Muscle of arm (tissue), 12 donors: ENCODE results near the gene HDAC9. TPM values are rescaled to one million over a fixed set of nuclear protein-coding genes. Genes with fewer than 3 reads are reported as not detected.

Source experiments
- DNase-seq: peaks from one replicate; pipeline ENCODE4 v3.0.0-alpha.2; 2013
- polyA plus RNA-seq, 12 donors: library from polyadenylated mRNA; unstranded; fragments of 120-200 nt; gene quantifications; one replicate each; pipeline ENCODE4 v1.2.1, GENCODE V29; 2013; ENCODE audit not compliant: insufficient read length in 12 of 12

The HDAC9 gene
- polyA plus RNA-seq, 12 donors, result 17.3 to 30.0 (median 20.0) TPM; not detected in 1

- DNase-seq, result no peak
Observed at GRCh38 chr7:18553605-18554003, 58.1 kb downstream of the HDAC9 start.

- DNase-seq, result no peak
Observed at GRCh38 chr7:18555120-18555519, 59.6 kb downstream of the HDAC9 start.

- no peak for DNase-seq
Observed at GRCh38 chr7:18555968-18556367, 60.4 kb downstream of the HDAC9 start.

DNA sequence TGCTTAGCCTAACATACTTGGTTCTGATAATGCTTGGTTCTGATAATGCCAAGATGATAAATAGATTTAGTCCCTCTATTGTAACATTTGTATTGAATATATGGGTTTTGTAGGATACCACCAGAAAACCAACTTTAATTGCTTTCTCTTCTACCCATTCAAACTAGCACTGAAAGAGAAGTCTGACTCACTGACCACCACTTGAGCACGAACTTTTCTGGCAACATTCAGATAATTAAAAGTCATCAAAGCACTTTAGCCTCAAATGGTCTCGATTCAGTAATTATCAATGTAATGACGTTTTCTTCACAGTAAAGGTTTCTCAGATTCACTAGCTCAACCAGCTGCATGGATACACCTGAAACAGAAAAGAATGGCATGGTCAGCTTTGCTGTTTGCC, 63.0 kb downstream of the HDAC9 start:
- no peak for DNase-seq

GRCh38 chr7:18558910-18559309, 63.4 kb downstream of the HDAC9 start:
- no peak for DNase-seq

DNA sequence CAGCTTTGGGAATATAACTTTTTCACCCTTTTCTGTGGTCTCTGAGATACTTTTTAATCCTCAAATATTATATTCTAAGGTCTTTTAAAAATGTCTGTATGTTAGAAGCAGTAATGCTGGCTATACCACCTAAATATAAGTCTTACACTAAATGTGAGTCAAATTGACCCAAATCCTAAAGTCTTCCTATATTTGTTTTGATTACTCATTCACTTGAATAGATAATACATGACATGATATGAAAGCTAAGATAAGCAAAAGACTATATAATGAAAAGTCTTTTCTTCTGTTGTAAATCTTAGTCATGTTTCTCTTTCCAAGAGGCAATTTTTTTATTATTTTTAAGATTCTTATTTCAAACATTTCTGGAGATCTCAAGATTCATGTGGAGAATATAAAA, 64.2 kb downstream of the HDAC9 start:
- DNase-seq, result no peak

GRCh38 chr7:18564779-18565178, 69.2 kb downstream of the HDAC9 start:
- DNase-seq, result no peak

DNA sequence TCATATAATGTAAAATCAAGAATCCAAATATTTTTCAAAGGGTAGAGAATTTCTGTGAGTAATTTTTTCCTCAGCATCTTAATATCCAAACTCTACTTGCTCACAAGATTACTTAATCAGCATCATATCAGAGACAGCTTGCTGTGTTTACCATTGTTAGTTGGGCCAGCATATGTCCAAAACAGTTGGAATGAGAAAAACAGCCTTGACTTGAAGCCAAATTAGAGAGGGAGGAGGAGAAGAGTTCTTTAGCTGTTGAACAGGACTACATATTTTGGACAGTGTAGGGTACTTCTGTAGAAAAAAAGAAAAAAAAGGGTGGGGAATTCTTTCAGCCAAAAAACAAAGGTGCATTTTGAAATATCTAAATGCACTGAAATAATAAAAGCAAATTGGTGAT, 69.8 kb downstream of the HDAC9 start:
- DNase-seq, result no peak

DNA sequence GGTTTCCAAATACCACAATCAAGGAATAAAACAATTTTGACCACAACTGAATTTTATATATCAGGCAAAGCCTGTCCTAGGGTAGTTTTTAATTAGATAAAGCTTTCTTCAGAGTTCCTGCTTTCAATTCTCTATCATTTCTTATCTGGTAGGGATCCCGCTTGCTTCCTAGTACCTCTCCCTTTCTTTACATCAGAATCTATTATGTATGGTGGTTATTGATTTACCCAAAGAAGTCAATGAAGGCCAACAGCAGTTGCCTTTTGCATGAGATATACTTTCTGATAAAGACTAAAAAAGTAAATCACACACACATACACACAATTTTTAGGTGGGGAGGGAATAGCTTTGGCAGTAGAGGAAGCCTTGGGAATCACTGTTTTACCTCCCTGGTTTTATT, 70.7 kb downstream of the HDAC9 start:
- DNase-seq, result no peak

DNA sequence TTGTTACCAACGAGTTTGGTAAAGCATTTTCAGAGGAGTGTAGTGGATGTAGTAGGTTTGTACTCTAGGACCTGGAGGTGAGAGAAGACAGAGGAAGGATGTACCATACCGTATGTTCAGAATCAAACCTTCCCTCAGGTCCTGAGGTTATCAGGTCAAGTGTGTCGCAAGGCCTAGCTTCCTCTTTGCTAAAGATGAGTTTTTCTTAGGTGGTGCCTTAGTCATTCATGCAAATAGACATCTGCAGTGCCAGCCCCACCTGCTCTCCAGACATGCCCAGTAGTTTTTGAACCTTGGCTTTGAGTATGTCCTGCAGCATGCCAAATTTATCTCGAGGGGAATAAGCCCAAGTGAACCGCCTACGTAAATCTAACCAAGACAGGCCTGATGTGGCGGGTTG, 71.3 kb downstream of the HDAC9 start:
- no peak for DNase-seq

GRCh38 chr7:18570441-18570840, 74.9 kb downstream of the HDAC9 start:
- DNase-seq, result no peak

- DNase-seq, result no peak
Observed at GRCh38 chr7:18570890-18571478, 75.4 kb downstream of the HDAC9 start.

DNA sequence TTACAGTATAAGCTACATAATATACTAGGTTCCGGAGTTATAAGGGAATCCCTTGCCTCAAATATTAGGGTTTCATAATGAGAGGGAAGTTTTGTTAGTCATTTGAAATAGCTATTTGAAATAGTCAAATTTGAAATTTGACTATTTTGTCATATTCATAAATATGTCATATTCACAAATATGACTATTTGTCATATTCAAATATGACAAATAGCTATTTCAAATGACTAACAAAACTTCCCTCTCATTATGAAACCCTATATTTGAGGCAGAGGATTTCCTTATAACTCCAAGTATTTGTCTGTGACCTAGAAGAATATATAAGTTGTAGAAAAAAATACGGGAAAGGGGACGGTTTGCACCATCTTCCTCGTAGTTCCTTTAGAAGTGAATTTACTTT, 76.6 kb downstream of the HDAC9 start:
- DNase-seq, result no peak

DNA sequence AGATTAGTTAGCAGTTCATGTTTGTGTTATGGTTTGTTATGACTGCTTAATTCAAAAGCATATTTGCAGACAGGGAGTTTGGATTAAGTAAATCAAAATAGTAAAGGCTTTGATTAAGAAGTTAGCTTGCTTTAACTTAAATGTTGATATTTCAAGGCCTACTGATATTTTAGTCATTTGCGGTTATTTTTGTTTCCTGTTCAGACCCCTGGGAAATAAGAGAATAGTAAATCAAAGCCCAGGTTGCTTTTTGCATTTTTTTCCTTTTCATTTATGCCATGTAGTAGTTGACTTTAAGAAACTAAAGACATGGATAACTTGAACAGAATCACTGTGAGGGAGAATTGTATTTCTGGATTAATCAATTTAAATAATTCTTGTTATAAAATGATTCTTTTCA, 77.3 kb downstream of the HDAC9 start:
- no peak for DNase-seq

- DNase-seq, result no peak
Observed at GRCh38 chr7:18573410-18574234, 78.1 kb downstream of the HDAC9 start.

GRCh38 chr7:18574235-18574540, 78.6 kb downstream of the HDAC9 start:
- no peak for DNase-seq

- DNase-seq, result no peak
Observed at GRCh38 chr7:18574676-18575075, 79.1 kb downstream of the HDAC9 start.

GRCh38 chr7:18575622-18576572, 80.3 kb downstream of the HDAC9 start:
- no peak for DNase-seq

DNA sequence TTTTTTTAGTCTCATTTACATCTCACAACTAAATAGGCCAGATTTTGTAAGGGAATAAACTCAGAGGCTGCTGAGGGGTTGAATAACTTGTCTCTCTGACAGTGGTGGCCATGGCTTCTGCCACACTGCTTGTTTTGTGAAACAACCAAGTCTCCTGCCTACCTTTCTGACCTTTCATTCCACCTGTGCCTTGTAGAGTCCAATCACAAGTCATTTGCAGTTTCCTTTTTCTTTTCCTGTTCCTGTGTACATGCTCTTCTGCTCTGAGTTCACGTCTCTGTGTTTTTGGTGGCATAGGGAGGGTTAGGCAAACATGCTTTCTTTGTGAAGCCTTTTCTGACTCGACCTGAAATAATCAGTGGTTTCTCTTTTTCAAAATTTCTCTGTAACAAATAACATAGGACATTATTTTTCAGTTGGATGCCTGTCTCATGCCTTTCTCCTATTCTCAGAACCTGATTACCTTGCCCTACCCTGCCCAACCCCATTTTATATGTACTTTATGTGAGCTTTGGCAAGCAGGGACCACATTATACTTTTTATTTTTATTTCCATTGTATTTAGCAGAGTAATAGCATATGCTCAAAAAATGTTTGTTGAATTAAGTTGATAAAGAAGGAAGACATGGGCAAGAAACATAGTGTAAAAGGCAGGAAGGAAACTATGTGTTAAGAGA, 81.7 kb downstream of the HDAC9 start:
- no peak for DNase-seq

- DNase-seq, result no peak
Observed at GRCh38 chr7:18579698-18580097, 84.1 kb downstream of the HDAC9 start.

DNA sequence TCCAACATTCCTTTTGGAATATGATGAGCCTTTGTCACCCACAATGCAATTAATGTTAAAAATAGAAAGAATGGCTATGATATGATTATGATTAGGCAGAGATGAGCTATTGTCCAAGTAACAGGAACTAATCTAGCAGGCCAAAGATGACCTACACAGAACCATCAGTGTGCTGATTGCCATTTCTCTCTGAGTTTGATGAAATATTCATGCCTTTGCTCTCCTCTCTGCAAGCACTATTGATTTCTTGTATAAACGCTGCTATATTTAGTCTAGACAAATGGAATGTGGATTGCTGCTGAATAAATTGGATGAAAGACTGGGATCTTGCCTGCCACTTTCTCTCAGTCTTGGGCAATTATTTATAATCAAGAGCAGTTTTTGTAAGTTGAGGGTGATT, 85.4 kb downstream of the HDAC9 start:
- no peak for DNase-seq

- no peak for DNase-seq
Observed at GRCh38 chr7:18583305-18583704, 87.8 kb downstream of the HDAC9 start.
